Activated CD8-positive, alpha-beta memory T cell treated with anti-CD3 and anti-CD28 coated beads for 36 hours (primary cell): Measurements from ENCODE around the gene HSD3B7. TPM values are rescaled to one million over a fixed set of nuclear protein-coding genes. Genes with fewer than 3 reads are reported as not detected.

Experiments
- CTCF ChIA-PET: fragments of 350-600 bp; sonication (Branson Sonifier 250); formaldehyde crosslinking; loops from one replicate; lab custom pipeline; 2021; ENCODE audit warnings: antibody characterized with exemption; lab: Charles Lee
- POLR2A ChIA-PET: fragments of 350-600 bp; sonication (Branson Sonifier 250); formaldehyde crosslinking; loops from one replicate; lab custom pipeline; 2021; ENCODE audit warnings: antibody characterized with exemption; lab: Charles Lee
- total RNA-seq, 2 experiments: library from RNA; stranded (reverse); gene quantifications; one replicate each; pipeline ENCODE4 v1.2.3, GENCODE V29; 2021

The HSD3B7 gene
- total RNA-seq = 1 to 10 TPM; 1.8 to 1.9 TPM

DNA sequence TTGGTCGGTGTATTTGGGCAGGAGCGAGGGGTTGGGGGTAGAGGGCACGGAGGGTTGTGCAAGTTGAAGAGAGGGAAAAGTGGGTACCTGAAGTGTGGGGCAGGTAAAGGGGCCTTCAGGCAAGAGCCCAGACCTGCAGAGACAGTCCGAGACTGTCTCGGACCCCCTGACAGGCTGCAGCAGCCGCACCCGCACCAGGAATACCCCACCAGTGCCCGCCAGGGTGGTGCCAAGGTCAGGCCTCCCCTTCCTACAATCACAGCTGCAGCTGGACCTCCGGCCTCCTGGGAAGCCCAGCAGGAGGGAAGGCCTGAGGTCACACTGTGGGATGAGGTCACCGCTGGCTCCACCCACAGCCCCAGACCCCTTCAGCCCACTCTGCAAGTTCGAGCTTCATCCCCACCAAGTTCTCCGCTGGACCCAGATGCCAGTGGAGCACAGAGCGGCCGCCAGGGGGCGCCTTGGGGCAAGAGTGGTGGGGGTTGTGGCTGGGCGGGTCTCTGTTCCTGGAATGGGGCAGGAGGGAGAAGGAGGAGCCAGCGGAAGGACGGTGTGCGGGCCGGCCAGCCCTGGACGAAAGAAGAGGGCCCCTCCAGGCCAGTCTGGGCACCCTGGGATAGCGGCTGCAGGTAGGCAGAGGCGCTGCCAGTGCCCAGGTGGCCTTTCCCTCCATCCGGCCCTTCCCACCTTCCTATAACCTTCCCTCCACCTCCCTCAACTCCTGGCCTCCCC, at the start of gene HSD3B7:
TSS of gene HSD3B7 (plus strand) at position 539 of the 732 bp plus-strand sequence. CDS start 452 bp downstream, outside the sequence.
- CTCF ChIA-PET = interaction anchor here (0.6 to 2.7 kb wide), 22 partner anchors 9 to 460 kb away, joined by 3 to 12 read pairs (median 4); partner anchors contain the start of genes KAT8, PRSS53, STX4 and ZNF646
- POLR2A ChIA-PET = interaction anchor here (1.5 to 1.6 kb wide), 2 partner anchors 90 to 109 kb away, joined by 3 read pairs; partner anchors contain the start of genes VKORC1, ZNF646 and ZNF668

DNA sequence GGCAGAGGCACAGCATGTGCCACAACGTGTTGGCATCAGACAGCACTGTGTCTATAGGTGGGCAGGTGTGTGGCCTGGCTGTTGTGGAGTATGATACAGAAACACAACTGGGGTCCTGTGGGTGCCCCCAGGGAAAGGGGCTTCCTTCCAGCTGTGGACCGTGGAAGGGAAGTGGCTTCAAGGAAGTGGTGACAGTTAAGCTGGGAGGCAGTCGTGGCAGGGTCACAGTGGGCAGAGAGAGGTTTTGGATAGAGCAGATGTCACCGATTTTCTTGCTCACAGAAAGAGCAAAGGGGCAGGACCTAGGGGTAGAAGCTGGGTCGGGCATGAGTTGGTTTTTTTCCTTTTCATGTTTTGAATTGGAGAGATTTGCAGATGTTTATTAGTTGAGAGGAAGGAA, 47.3 kb upstream of the HSD3B7 start:
- ChIA-PET CTCF (no interaction called here), POLR2A (no interaction called here)

DNA sequence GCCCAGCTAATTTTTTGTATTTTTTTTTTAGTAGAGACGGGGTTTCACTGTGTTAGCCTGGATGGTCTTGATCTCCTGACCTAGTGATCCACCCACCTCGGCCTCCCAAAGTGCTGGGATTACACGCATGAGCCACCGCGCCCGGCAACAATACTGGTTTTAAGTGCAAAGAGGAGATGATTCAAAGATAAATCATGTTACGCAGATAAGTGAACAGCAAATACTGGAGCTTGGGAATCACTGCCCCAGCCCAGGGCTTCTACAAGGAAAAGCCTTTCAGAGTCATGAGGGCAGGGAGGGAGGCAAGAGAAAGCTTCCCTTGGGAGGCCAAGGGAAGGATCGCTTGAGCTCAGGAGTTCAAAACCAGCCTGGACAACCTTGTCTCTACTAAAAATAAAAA, 45.4 kb upstream of the HSD3B7 start:
- POLR2A ChIA-PET = interaction anchor here (0.7 kb wide), 1 partner anchor 15 kb away, joined by 3 read pairs; no protein-coding TSS in a partner anchor
- CTCF ChIA-PET = interaction anchor here (0.5 to 1.1 kb wide), 3 partner anchors 38 to 377 kb away, joined by 3 to 4 read pairs (median 4); no protein-coding TSS in a partner anchor

DNA sequence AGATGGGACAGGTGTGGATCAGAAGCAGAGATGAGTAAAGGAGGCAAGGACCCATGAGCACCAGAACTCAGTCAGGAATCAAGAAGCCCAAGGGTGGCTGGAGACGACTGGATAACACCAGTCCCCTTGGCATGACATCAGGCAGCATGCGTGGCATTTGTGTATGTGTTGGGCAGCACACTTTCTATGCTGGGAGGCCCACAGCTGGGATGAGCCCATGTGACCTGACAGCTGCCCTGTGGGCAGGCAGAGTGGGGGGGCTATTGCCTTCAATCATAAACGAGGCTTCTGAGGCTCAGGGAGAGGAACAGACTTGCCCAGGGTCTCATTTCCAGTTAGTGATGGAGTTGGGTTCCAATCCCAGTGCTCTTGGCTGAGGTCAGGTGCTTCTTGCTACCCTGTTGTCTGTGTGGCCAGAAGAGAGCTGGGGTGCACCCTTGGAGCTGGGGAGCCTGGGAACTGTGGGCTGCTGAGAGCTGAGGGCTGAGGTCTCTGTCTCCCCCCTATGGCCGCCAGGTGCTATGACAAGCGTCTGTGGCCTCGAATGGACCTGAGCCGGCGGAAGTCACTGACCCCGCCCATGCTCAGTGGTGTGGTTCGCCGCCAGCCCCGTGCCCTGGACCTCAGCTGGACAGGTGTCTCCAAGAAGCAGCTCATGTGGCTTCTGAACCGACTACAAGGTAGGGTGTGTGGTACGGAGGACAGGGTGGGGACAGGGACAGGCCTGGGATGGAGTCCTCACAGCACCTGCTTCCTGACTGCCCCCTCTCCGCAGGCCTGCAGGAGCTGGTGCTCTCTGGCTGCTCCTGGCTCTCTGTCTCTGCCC, 43.2 kb upstream of the HSD3B7 start:
- ChIA-PET POLR2A (interaction anchor here (0.7 to 1.1 kb wide), 3 partner anchors 13 to 97 kb away, joined by 3 to 4 read pairs (median 3); partner anchors contain the start of gene FBXL19), CTCF (interaction anchor here (0.6 to 5.3 kb wide), 18 partner anchors 10 to 498 kb away, joined by 3 to 69 read pairs (median 4); no protein-coding TSS in a partner anchor)

DNA sequence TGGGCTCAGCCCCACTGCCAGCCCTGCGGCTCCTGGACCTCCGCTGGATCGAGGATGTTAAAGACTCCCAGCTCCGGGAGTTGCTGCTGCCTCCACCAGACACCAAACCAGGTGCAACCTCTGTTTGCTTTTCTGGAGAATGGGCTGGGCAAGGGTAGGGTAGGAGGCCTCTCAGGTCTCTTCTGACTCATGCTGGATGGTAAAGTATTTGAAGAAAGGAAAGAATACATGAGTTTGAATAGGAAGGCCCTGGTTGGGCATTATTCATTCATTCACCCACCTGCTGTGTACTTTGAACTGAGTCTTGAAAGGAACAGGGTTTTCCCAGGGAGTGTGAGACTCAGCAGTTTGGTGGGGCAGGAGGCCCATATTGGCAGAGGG, 42.6 kb upstream of the HSD3B7 start:
- POLR2A ChIA-PET = interaction anchor here (0.7 to 1.1 kb wide), 3 partner anchors 12 to 97 kb away, joined by 3 to 4 read pairs (median 3); partner anchors contain the start of gene FBXL19

DNA sequence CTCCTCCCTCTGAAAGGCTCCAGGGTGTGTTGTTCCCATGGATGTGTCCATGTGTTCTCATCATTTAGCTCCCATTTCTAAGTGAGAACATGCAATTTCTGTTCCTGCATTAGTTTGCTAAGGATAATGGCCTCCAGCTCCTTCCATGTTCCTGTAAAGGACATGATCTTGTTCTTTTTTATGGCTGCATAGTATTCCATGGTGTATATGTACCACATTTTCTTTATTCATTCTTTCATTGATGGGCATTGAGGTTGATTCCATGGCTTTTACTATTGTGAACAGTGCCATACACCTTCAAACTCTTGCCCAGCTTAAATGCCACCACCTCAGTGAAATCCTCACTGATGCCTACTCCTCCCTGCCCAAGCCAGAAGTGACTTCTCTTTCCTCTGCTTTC, 40.7 kb upstream of the HSD3B7 start:
- CTCF ChIA-PET = interaction anchor here (1.0 to 5.3 kb wide), 3 partner anchors 8 to 100 kb away, joined by 4 to 69 read pairs (median 4); no protein-coding TSS in a partner anchor
- POLR2A ChIA-PET = no interaction called here

More for the DNA sequence above, 42.6 kb upstream of the HSD3B7 start:
- CTCF ChIA-PET = interaction anchor here (0.6 to 5.3 kb wide), 15 partner anchors 10 to 498 kb away, joined by 3 to 69 read pairs (median 4); no protein-coding TSS in a partner anchor

DNA sequence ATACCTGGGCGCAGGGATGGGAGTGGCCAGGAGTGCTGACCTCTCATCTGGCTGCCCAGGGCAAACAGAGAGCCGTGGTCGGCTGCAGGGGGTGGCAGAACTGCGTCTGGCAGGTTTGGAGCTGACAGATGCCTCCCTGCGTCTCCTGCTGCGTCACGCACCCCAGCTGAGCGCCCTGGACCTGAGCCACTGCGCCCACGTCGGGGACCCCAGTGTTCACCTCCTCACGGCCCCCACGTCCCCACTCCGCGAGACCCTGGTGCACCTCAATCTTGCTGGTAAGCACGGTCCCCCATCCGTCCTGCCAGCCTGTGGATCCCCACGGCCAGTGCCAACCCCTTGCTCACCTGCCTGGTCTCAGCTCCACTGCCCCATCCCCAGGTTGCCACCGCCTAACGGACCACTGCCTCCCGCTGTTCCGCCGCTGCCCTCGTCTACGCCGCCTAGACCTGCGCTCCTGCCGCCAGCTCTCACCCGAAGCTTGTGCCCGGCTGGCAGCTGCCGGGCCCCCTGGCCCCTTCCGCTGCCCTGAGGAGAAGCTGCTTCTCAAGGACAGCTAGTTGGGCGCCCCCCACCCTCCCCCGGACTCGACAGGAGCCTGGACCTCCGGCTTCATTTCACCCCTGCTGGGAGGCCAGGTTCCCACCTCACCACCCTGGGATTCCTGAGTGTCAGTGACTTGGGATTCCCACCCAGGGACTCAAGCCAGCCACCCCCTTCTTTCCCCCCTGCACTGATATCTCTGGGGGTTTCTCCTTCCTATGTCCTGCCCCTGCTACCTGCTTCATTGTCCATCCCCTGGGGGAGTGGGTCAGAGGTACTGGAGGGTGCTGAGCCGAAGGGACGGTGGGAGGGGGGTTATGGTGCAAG, 38.1 kb upstream of the HSD3B7 start:
- POLR2A ChIA-PET = interaction anchor here (0.5 kb wide), 1 partner anchor 156 kb away, joined by 3 read pairs; no protein-coding TSS in a partner anchor
- CTCF ChIA-PET = no interaction called here

DNA sequence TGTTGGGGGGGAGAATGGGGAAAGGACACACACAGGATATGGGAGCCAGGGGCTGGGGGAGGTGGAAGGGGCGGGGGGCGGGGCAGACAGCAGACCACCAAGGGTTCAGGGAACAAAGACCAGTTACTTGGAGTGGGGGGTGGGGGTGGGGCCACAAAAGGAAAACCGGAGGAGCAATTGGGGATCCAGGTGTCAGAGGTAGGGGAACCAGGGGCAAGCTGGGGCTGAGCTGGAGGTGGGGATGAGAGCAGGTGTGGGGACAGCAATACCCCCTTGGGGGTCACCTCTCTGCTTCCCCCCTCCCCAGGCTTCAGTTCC, 37.5 kb upstream of the HSD3B7 start:
- ChIA-PET CTCF (no interaction called here), POLR2A (no interaction called here)

DNA sequence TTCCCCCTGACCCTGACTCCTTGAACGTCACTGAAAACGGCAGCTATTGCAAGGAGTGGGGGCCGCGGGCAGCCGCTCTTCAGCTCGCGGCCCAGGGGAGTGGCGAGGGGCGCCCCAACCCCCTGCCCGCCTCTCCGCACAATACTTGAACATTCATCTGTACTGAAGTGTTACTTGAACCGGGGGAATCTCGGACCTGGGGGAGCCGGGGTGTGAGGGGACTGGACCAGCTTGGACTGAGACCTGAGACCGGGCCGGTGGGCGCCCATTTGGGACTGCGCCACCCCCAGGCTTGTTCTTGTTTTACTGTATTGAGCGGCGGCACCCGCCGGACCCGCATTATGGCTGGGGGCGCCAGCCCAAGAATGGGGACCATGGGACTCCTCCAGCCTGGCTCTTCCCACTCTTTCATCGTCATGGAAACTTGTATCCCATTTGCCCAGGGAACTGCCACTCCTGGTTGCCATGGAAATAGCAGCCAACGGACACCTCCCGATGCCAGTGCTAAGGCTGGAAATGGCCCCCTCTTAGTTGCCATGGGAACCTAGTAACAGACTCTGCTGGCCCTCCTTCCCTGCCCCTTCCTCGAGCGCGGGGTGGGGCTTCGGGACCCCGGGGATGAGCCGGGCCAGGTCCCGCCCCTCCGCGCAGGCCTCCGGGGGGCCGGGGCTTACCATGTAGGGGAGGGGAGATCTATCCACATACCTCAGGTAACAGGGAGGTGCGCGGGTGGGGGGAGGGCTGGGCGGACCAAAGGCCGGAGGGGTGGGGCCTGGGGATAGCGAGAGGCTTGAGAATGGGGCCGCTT, 36.9 kb upstream of the HSD3B7 start:
- POLR2A ChIA-PET = no interaction called here
- CTCF ChIA-PET = no interaction called here

DNA sequence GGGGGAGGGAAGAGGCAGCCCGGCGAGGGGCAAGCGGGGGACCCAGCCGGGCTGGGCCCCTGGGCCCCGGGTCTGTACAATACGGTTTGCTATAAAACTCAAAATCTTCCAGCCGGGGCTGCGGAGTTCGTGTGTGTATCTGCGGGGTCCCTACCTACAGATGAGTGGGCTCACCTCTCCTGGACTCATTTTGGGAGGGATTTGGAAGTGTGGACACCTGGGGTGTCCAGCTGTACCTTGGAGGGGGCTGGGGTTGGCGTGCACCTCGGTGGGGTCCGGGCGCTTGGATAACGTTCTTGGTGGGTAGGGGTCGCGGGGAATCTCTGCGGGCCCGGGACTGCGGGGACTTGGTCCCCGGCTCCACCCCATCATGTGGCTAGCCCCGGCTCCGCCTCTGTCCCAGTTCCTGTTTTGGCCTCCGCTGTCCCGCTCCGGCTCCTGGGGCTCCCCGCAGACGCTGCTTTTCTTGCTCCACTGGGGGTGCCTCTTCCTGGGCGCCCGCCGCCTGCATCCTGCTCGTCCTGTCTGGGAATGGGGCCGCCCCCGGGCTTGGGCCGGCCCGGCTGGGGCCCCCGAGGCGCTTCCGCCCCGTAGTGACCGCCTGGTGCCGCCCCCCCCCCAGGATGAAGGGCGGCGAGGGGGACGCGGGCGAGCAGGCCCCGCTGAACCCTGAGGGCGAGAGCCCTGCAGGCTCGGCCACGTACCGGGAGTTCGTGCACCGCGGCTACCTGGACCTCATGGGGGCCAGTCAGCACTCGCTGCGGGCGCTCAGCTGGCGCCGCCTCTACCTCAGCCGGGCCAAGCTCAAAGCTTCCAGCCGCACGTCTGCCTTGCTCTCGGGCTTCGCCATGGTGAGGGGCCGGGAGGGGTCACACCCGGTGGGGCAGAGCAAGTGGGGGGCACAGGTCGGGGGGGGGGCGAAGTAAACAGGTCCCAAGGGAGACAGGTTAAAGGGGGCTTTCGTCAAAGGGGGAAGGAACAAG, 36.0 kb upstream of the HSD3B7 start, which contains the start of gene ORAI3:
TSS of gene ORAI3 (plus strand) at position 402 of the 983 bp plus-strand sequence. CDS start at position 624, 222 bp downstream.
- ChIA-PET CTCF (interaction anchor here (0.6 to 6.4 kb wide), 5 partner anchors 6 to 488 kb away, joined by 3 to 69 read pairs (median 3); no protein-coding TSS in a partner anchor), POLR2A (interaction anchor here (0.8 to 1.2 kb wide), 2 partner anchors 48 to 125 kb away, joined by 3 read pairs; partner anchors contain the start of gene ZNF668)

DNA sequence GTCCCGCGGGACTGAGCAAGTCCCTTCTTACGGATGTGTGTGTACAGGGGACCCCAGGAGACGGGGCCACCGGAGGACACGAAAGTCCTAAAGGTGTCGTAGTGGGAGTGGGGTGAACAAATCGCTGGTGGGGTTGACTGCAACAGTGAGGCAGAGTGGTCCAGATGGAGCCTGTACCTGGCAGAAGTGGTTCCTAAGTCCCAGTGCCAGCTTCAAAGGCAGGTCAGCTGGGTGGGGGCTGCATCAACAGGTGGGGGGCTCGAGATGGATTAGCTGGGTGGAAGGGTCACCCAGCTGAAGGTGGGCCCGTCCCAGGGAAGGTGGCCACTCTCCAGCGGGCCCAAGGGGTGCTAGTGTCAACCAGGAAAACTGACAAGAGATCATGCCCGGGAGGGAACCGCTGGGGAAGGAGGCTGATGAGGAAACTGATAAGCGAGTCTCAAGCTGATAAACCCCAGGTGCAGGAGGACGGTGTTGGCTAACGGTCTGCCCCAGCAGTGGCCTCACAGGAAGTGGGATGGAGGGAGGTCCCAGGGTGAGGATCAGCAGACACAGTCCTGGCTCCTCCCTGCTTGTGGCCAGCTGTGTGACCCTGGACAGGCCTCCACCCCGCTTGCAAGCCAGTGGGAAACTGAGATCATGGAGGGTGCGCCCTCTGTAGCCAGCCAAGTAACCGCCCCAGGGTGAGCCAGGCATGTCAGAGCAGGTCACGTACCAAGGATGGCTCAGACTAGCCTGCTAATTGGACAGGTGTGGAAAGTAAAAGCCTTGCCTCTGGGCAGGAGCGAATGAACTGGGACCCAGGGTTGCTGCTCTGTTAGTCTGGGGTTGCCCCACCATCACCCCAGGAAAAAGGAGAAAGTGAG, 35.1 kb upstream of the HSD3B7 start:
- CTCF ChIA-PET = interaction anchor here (0.6 to 6.4 kb wide), 4 partner anchors 7 to 487 kb away, joined by 3 to 69 read pairs (median 4); no protein-coding TSS in a partner anchor
- POLR2A ChIA-PET = interaction anchor here (0.8 to 1.2 kb wide), 2 partner anchors 47 to 124 kb away, joined by 3 read pairs; partner anchors contain the start of gene ZNF668

DNA sequence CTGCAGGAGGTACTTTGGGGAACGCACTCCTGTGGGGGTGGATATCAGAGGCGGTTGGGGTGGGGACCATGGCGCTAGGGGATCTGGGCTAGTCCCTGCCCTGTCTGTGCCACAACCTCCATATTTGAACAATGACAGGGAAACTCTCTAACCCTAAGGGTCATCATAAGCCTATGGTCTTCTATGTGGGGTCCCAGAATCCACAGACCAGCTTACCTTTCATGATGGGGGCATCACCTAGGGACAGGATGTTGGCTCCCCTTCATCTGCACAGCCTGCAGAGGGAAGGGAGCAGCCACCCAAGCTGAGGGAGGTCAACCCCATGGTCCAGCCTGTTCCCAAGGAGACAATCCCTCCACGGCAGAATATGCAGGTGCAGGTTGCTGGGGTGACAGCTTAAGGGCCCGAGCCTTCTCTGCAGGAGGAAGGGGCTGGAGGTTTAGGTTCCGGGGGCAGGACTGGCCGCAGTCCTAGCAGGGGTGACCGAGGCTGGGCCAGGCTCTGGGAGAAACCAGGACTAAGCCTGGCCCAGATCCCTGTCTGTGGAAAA, 34.4 kb upstream of the HSD3B7 start:
- POLR2A ChIA-PET = interaction anchor here (1.2 kb wide), 1 partner anchor 46 kb away, joined by 3 read pairs; no protein-coding TSS in a partner anchor
- CTCF ChIA-PET = interaction anchor here (1.4 to 6.4 kb wide), 2 partner anchors 8 to 106 kb away, joined by 6 to 69 read pairs; no protein-coding TSS in a partner anchor

DNA sequence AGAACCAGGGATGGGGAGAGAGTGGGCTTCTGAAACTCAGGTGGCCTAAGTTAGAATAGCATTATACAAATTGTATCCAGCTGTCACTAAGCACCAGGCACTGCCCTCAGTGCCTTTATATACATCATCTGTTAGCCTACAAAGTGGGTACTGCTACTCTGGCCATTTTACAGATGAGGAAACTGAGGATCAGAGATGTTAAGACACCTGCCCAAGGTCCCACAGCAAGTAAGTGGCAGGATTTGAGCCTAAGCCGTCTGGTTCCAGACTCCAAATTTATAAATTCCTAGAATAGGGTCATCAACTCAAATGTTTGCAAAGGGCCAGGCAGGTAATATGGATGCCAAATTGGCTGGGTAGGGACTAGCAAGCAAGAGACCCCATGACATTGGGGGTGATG, 33.8 kb upstream of the HSD3B7 start:
- CTCF ChIA-PET = interaction anchor here (6.4 kb wide), 1 partner anchor 9 kb away, joined by 69 read pairs; no protein-coding TSS in a partner anchor
- POLR2A ChIA-PET = no interaction called here

DNA sequence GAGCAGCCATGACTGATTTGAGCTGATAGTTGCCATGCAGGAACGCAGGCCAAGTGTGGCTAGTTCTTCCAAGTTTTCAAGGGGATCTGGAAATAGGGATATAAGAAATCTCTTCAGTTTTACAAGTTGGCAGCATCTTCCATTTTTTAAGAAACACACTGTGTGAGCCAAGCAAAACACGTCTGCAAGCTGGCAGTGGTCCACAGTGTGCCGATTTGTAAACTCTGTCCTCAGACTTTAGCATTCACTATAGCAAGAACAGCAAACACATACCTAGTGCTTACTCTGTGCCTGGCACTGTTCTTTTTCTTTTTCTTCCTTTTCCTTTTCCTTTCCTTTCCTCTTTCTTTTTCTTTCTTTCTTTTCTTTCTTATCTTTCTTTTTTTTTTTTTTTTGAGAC, 33.3 kb upstream of the HSD3B7 start:
- ChIA-PET POLR2A (no interaction called here), CTCF (interaction anchor here (6.4 kb wide), 1 partner anchor 9 kb away, joined by 69 read pairs; no protein-coding TSS in a partner anchor)
